Heart left ventricle (tissue), 16 donors: ENCODE results near the gene RIPK3. TPM values are rescaled to one million over a fixed set of nuclear protein-coding genes. Genes with fewer than 3 reads are reported as not detected.

Source experiments
- ATAC-seq, 4 donors: fragments of 200-7000 bp; cut with Tn5 transposase; one replicate each; pipeline ENCODE4 v1.9.1; 2020 to 2022; ENCODE audit warnings: moderate library complexity in 4 of 4, mild to moderate bottlenecking in 3 of 4, moderate number of reproducible peaks in 1 of 4
- DNase-seq, 5 donors: peaks; one replicate each; pipeline ENCODE4 v3.0.0-alpha.2; 2020
- H3K27ac ChIP-seq, 12 donors: fragments of 200-600 bp; sonication (generic) in 4 of 12; one replicate each; pipeline versions ENCODE4 v1.5.0 to v1.8.0; 2016 to 2022; ENCODE audit warnings: mild to moderate bottlenecking in 2 of 12
- H3K27me3 ChIP-seq, 9 donors: fragments of 200-600 bp; sonication (generic) in 2 of 9; one replicate each; pipeline versions ENCODE4 v1.5.1 to v1.8.0; 2016 to 2022; ENCODE audit warnings: mild to moderate bottlenecking in 3 of 9
- H3K36me3 ChIP-seq, 9 donors: fragments of 200-600 bp; sonication (generic) in 2 of 9; one replicate each; pipeline versions ENCODE4 v1.5.0 to v1.8.0; 2018 to 2022; ENCODE audit warnings: mild to moderate bottlenecking in 2 of 9
- H3K4me1 ChIP-seq, 12 donors: fragments of 200-600 bp; sonication (generic) in 4 of 12; one replicate each; pipeline versions ENCODE4 v1.5.0 to v1.8.0; 2016 to 2022; ENCODE audit warnings: mild to moderate bottlenecking in 3 of 12
- H3K4me3 ChIP-seq, 12 donors: fragments of 200-600 bp; sonication (generic) in 4 of 12; one replicate each; pipeline versions ENCODE4 v1.5.0 to v1.8.0; 2017 to 2022; ENCODE audit warnings: mild to moderate bottlenecking in 9 of 12, moderate library complexity in 4 of 12
- H3K9me3 ChIP-seq, 12 donors: fragments of 200-600 bp; sonication (generic) in 4 of 12; one replicate each; pipeline versions ENCODE4 v1.5.0 to v1.8.0; 2016 to 2022; ENCODE audit warnings: mild to moderate bottlenecking in 1 of 12
- POLR2A ChIP-seq, 2 donors: fragments of 450-650 bp; IDR thresholded peaks; one replicate each; pipeline ENCODE4 v1.6.1; 2017; ENCODE audit warnings: antibody characterized with exemption in 2 of 2, mild to moderate bottlenecking in 2 of 2, moderate library complexity in 2 of 2
- WGBS, 4 donors: extraction: QIAGEN DNeasy Blood & Tissue Kit in 2 of 4; methylation state at CpG; one replicate each; pipeline versions ENCODE4 v1.1.5 to v1.1.7; 2013 to 2018; 5-methylcytosine and 5-hydroxymethylcytosine counted together
- intact Hi-C, 10 donors: fragments of 100-400 bp; cut with DNase I; formaldehyde crosslinking; loops; one replicate each; pipeline versions ENCODE4 v1.11.1 to v1.14.2; 2022
- polyA plus RNA-seq, 2 donors: library from polyadenylated mRNA; stranded (reverse); fragments of 200-250 nt; gene quantifications; one replicate each; pipeline ENCODE4 v1.2.3, GENCODE V29; 2013
- total RNA-seq, 9 donors: library from RNA; depleted of rRNA in 2 of 9; stranded (reverse); fragments of >200 nt in 2 of 9; fragmentation: NEBNext Ultra II Directional in 3 of 9; extraction: Animal tissue kit (Norgen Biotek cat#: 25700) in 3 of 9; gene quantifications; one replicate each; pipeline versions ENCODE4 v1.1.0 to v1.2.4, GENCODE V29; 2016 to 2023
- TF ChIP-seq, protein P1 (sequence below), 12 donors: fragments of 200-600 bp; sonication (generic) in 4 of 12; IDR thresholded peaks; one replicate each; pipeline versions ENCODE4 v1.5.0 to v1.8.0; 2018 to 2022; ENCODE audit warnings: antibody characterized with exemption in 12 of 12, mild to moderate bottlenecking in 5 of 12
- donor health status: ischemic (EF 13 %, LVEDD 7.1; RV severe dilation, severe dysfunction).
- donor health status: healthy with polysubstance abuse.
- donor health status: DM: no; HTN: yes; CAD: no.
- donor health status: DM: no; HTN: no; CAD: no.
- donor health status: ischemic (EF 25% LVEDD 6.9; RV normal size, moderate dysfunction).
- donor health status: ischemic (EF 25% LVEDD 5.7; RV mildly dilated, moderate dysfunction).
- donor health status: healthy.
- donor health status: DM: yes; HTN: yes; CAD: no.
- donor health status: ischemic (EF 35%, LVEDD 5.7; RV mildly dilated, moderate dysfunction).
- donor health status: nonischemic (EF 11% LVEDD 7.7; RV severe dilation, severe dysfunction).
- donor health status: DM: yes; HTN: yes; CAD: no.
- donor health status: PGD.
- donor health status: ischemic (EF 29% LVEDD 5.4; RV normal size, mild dysfunction).
- donor health status: nonischemic (EF 23%, LVEDD 6.1; RV moderate dilation, normal function).

RIPK3 gene
- total and polyA plus RNA-seq, 11 donors: 0.75 to 10.5 (median 3.0) TPM

DNA sequence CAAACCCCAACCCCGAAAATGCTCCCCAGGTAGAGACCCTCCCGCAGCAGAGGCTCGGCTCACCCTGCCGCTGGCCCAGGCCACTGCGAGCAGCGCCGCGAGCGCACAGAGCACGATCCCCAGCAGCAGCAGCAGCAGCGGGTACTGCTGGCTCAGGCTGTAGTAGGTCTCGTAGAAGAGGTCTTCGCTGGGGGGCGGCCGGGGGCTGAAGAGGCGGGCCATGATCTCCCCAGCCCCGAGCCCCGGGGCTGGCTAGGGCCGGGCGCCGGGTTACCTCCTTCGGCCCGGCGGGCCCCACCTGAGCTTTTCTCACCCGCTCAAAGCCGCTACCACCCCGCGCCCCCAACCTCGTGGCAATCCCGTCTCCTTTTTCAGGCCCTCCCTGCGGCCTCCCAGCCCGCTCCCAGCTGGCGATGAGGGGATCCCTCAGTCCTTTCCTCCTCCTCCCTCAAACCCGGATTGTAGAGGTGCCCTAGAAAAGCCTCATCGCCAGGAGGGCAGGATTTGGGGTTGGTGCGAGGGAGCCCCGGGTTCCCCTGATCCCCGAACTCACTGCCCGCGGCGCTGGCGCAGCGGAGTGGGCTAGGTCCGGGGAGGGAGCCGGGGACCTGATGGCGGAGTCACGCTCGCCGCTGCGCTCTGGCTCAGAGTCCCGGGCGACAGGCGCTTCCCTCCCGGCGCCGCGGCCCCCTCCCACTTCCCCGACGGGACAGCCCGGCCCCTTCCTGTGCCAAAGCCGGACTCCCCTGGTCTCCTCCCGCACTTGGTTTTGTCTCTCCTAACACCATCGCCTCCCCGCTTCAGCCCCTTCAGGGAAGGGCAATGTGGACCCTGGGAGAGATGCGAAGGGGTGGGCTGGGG, 5.1 kb downstream of the RIPK3 start, which contains the start of gene ADCY4:
Gene ADCY4 (minus strand): TSS at position 641 of the 861 bp plus-strand sequence. CDS start 419 bp downstream, at position 222.
- H3K4me3 ChIP-seq: peak within 1 kb of the TSS; percentile 44 to 93 (median 73)
- intact Hi-C loops: loop anchor here in 7 of 10 donors (1.0 to 5.0 kb wide), 5 partner anchors 32 to 103 kb away; no protein-coding TSS in a partner anchor
- H3K4me1 ChIP-seq: peaks cover 6 to 87% (median 49%) of the 10 kb centered on the region in 12 donors
- H3K27ac ChIP-seq: peak within 1 kb of the TSS; percentile 76 to 99 (median 92)
- no peaks in the 10 kb centered on the region for H3K9me3 ChIP-seq
- peaks cover 0 to 22% (median 5%) of the 10 kb centered on the region in 9 donors for H3K36me3 ChIP-seq
- WGBS, 4 donors: 2 to 3% (median 3%) methylated on average over 37 to 65 of the region's 65 CpGs
- DNase-seq: peak; percentile 68 to 86 (median 78)
- peak in 1 of 2 donors; percentile 80 for TF ChIP-seq POLR2A (IDR thresholded peaks at IDR 0.05)
- TF ChIP-seq, protein P1, sequence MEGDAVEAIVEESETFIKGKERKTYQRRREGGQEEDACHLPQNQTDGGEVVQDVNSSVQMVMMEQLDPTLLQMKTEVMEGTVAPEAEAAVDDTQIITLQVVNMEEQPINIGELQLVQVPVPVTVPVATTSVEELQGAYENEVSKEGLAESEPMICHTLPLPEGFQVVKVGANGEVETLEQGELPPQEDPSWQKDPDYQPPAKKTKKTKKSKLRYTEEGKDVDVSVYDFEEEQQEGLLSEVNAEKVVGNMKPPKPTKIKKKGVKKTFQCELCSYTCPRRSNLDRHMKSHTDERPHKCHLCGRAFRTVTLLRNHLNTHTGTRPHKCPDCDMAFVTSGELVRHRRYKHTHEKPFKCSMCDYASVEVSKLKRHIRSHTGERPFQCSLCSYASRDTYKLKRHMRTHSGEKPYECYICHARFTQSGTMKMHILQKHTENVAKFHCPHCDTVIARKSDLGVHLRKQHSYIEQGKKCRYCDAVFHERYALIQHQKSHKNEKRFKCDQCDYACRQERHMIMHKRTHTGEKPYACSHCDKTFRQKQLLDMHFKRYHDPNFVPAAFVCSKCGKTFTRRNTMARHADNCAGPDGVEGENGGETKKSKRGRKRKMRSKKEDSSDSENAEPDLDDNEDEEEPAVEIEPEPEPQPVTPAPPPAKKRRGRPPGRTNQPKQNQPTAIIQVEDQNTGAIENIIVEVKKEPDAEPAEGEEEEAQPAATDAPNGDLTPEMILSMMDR (IDR thresholded peaks at IDR 0.05): no peak
- peak; percentile 32 to 70 (median 41) for ATAC-seq
- peaks cover 0 to 56% (median 15%) of the 10 kb centered on the region in 9 donors for H3K27me3 ChIP-seq

DNA sequence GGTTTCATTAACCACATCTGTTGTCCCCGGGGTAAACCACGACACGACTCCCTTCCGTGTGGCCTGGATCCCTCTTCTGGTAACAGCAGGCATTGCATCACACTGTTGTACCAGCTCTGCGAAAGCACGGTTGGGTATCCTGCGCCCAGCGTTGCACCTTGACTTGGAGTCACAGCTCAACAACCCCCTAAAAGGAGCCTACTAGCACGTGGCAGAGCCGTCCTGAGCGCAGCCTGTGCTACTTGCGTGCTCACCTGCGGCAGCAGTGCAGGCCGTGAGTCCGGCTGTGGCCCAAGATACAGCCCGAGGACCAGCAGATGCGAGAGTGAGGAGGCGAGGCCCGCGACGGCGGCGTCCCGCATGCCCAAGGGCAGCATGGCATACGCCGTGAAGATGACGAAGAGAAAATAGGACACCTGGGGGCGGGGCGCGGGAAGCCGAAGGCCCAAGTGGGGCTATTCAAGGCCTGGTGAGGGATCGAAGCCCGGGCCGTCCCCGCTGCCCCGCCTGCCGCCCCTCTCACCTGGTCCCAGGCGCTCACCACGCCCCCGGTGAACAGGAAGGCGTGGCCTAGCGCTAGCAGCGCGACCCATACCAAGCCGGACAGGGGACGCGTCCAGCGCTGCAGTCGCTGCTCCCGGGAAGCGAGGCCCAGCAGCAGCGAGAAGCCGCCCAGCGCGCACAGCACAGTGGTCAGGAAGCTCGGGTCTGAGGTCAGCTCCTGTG, 7.4 kb downstream of the RIPK3 start:
- peak in 4 of 5 donors; percentile 64 to 71 (median 68) for DNase-seq
- peak overlapping the region in 10 of 12 donors; percentile 3 to 93 (median 74) for H3K4me3 ChIP-seq

DNA sequence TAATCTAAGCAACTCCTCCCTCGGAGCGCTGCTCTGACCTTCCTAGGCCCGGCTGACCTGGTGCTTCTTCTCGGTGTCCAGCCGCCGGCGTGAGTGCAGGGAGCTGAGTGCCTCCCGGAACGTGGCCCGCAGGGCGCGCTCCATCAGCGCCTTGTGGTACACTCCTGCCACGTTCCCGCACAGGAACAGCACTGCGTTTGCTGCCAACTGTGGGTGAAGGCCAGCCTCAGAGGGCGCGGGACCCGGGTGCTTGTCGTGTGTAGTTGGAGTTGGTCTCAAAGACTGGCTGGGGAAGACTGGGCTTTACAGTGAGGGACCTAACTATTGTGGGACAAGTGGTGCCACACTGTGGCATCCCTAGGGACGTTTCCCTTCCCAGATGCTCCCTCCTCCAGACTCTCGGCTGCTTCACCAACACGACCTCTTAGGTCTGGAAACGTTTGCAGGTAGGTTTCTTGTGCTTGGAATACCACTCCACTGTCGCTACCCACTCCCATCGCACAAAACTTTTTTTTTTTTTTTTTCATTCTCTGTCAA, 8.0 kb downstream of the RIPK3 start:
- Histone ChIP-seq H3K9me3 (no peaks in the 10 kb centered on the region), H3K4me3 (peak overlapping the region in 3 of 12 donors; percentile 63 to 78 (median 74)), H3K27ac (no peak overlapping the region), H3K27me3 (peaks cover 0 to 37% (median 14%) of the 10 kb centered on the region in 9 donors), H3K36me3 (peaks cover 0 to 18% (median 5%) of the 10 kb centered on the region in 9 donors), H3K4me1 (peaks cover 6 to 100% (median 36%) of the 10 kb centered on the region in 12 donors)
- DNase-seq (peak in 1 of 5 donors; percentile 30), ATAC-seq (no peak)
- TF ChIP-seq, protein P1 (IDR thresholded peaks at IDR 0.05): no peak
- TF ChIP-seq POLR2A (IDR thresholded peaks at IDR 0.05): no peak
- intact Hi-C loops: loop anchor here in 9 of 10 donors (2.0 to 5.0 kb wide), 6 partner anchors 35 to 106 kb away; no protein-coding TSS in a partner anchor
- WGBS, 4 donors: 61 to 71% (median 65%) methylated on average over 22 to 26 of the region's 26 CpGs

More for the DNA sequence above, 7.4 kb downstream of the RIPK3 start:
- intact Hi-C loops: loop anchor here in 9 of 10 donors (2.0 to 5.0 kb wide), 6 partner anchors 34 to 105 kb away; no protein-coding TSS in a partner anchor
- WGBS, 4 donors: 19 to 38% (median 30%) methylated on average over 53 to 56 of the region's 56 CpGs
- Histone ChIP-seq H3K4me1 (peaks cover 6 to 95% (median 36%) of the 10 kb centered on the region in 12 donors), H3K27ac (peak overlapping the region in 2 of 12 donors; percentile 87 to 96), H3K9me3 (no peaks in the 10 kb centered on the region), H3K27me3 (peaks cover 0 to 37% (median 14%) of the 10 kb centered on the region in 9 donors), H3K36me3 (peaks cover 0 to 19% (median 5%) of the 10 kb centered on the region in 9 donors)
- no peak for TF ChIP-seq POLR2A (IDR thresholded peaks at IDR 0.05)
- TF ChIP-seq, protein P1 (IDR thresholded peaks at IDR 0.05): peak; percentile 48 to 76 (median 65)
- peak; percentile 9 to 60 (median 52) for ATAC-seq
